Neural crest cell (in vitro differentiated cells): ENCODE data around the gene ZCCHC14. TPM values are rescaled to one million over a fixed set of nuclear protein-coding genes. Genes with fewer than 3 reads are reported as not detected.

Experiments
- DNase-seq: peaks from one replicate; pipeline ENCODE4 v3.0.0; 2021; ENCODE audit warnings: low read depth, mixed read lengths, low spot score
- H3K27ac Mint-ChIP-seq: one replicate; pipeline ENCODE4 v1.8.0; 2021; ENCODE audit warnings: mild to moderate bottlenecking, mixed read lengths; ENCODE audit not compliant: unreplicated experiment
- H3K27me3 Mint-ChIP-seq: 2 replicates; pipeline ENCODE4 v1.8.0; 2021; ENCODE audit warnings: low read depth, mild to moderate bottlenecking, mixed read lengths
- H3K36me3 Mint-ChIP-seq: 2 replicates; pipeline ENCODE4 v1.8.0; 2021; ENCODE audit warnings: low read depth, mild to moderate bottlenecking, mixed read lengths
- H3K4me1 Mint-ChIP-seq: 2 replicates; pipeline ENCODE4 v1.8.0; 2021; ENCODE audit warnings: mixed read lengths
- H3K4me3 Mint-ChIP-seq: one replicate; pipeline ENCODE4 v1.8.0; 2021; ENCODE audit warnings: mild to moderate bottlenecking, mixed read lengths
- H3K9me3 Mint-ChIP-seq: 2 replicates; pipeline ENCODE4 v1.8.0; 2021; ENCODE audit warnings: mixed read lengths
- total RNA-seq: library from RNA; stranded (reverse); gene quantifications from 2 replicates; pipeline ENCODE4 v1.2.1, GENCODE V29; 2021
- TF ChIP-seq, protein P1 (sequence below): fragments of 200-600 bp; sonication (generic); conservative IDR thresholded peaks from 2 replicates; pipeline ENCODE4 v1.5.0; 2021; ENCODE audit warnings: antibody characterized with exemption, mild to moderate bottlenecking

ZCCHC14 gene
- total RNA-seq, 1 donor from 2014 or later, result 45.5 TPM

DNA sequence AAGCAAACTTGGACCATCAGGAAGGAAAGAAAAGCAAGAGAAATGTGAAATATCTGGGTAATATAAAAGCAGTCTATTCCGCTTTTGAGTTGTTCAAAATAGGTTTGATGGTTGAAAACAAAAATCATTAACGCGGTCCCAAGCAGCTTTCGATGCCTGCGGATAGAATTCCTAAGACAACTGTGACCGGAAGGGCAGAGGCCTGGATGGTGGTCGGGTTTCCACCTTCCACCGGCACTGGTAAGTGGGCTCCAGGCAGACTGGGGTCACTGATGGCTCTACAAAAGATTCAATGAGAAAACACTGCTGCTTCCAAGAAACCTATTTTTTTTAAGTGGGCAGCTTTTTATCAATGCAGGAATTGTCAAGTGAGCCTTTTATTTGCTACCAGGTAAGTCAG lies 49.8 kb downstream of the ZCCHC14 start:
- H3K36me3 Mint-ChIP-seq, result peaks cover 32% of the 10 kb centered on the region
- no peak overlapping the region for H3K27ac Mint-ChIP-seq
- H3K4me1 Mint-ChIP-seq, result no peaks in the 10 kb centered on the region
- no peaks in the 10 kb centered on the region for H3K27me3 Mint-ChIP-seq
- no peak overlapping the region for H3K4me3 Mint-ChIP-seq
- DNase-seq, result no peak
- peaks cover 3% of the 10 kb centered on the region for H3K9me3 Mint-ChIP-seq
- TF ChIP-seq, protein P1, sequence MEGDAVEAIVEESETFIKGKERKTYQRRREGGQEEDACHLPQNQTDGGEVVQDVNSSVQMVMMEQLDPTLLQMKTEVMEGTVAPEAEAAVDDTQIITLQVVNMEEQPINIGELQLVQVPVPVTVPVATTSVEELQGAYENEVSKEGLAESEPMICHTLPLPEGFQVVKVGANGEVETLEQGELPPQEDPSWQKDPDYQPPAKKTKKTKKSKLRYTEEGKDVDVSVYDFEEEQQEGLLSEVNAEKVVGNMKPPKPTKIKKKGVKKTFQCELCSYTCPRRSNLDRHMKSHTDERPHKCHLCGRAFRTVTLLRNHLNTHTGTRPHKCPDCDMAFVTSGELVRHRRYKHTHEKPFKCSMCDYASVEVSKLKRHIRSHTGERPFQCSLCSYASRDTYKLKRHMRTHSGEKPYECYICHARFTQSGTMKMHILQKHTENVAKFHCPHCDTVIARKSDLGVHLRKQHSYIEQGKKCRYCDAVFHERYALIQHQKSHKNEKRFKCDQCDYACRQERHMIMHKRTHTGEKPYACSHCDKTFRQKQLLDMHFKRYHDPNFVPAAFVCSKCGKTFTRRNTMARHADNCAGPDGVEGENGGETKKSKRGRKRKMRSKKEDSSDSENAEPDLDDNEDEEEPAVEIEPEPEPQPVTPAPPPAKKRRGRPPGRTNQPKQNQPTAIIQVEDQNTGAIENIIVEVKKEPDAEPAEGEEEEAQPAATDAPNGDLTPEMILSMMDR, result no peak

- peaks cover 3% of the 10 kb centered on the region for H3K9me3 Mint-ChIP-seq
- DNase-seq, result no peak
- H3K36me3 Mint-ChIP-seq, result peaks cover 28% of the 10 kb centered on the region
- no peak overlapping the region for H3K27ac Mint-ChIP-seq
- TF ChIP-seq, protein P1, result no peak
- no peaks in the 10 kb centered on the region for H3K27me3 Mint-ChIP-seq
- no peaks in the 10 kb centered on the region for H3K4me1 Mint-ChIP-seq
- H3K4me3 Mint-ChIP-seq, result no peak overlapping the region
These were observed 50.2 kb downstream of the ZCCHC14 start for GRCh38 chr16:87442581-87442966.

- Mint-ChIP-seq H3K4me3 (no peak overlapping the region), H3K27ac (no peak overlapping the region), H3K27me3 (no peaks in the 10 kb centered on the region)
These were observed 50.8 kb downstream of the ZCCHC14 start for GRCh38 chr16:87441886-87442580.

DNA sequence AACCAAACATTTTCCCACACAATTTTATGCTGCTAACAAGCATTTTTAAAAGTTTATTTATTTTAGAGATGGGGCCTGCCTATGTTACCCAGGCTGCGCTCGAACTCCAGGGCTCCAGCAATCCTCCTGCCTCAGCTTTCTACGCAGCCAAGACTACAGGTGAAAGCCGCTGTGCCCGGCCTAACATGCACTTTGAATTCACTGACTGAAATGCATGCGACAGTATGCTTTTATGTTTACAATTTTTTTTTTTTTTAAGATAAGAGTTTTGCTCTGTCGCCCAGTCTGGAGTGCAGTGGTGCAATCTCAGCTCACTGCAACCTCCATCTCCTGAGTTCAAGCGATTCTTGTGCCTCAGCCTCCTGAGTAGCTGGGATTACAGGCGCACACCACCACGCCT lies 52.9 kb downstream of the ZCCHC14 start:
- H3K4me1 Mint-ChIP-seq, result peaks cover 6% of the 10 kb centered on the region
- peaks cover 20% of the 10 kb centered on the region for H3K36me3 Mint-ChIP-seq
- no peak overlapping the region for H3K27ac Mint-ChIP-seq
- H3K9me3 Mint-ChIP-seq, result no peaks in the 10 kb centered on the region
- H3K4me3 Mint-ChIP-seq, result no peak overlapping the region
- DNase-seq, result no peak
- no peaks in the 10 kb centered on the region for H3K27me3 Mint-ChIP-seq
- TF ChIP-seq, protein P1, result no peak

More at GRCh38 chr16:87441886-87442580, 50.8 kb downstream of the ZCCHC14 start:
- peaks cover 27% of the 10 kb centered on the region for H3K36me3 Mint-ChIP-seq
- H3K4me1 Mint-ChIP-seq, result no peaks in the 10 kb centered on the region
- DNase-seq, result no peak
- TF ChIP-seq, protein P1, result no peak
- peaks cover 3% of the 10 kb centered on the region for H3K9me3 Mint-ChIP-seq

- Mint-ChIP-seq H3K27ac (no peak overlapping the region), H3K27me3 (no peaks in the 10 kb centered on the region), H3K4me3 (no peak overlapping the region), H3K4me1 (peaks cover 6% of the 10 kb centered on the region), H3K36me3 (peaks cover 11% of the 10 kb centered on the region), H3K9me3 (no peaks in the 10 kb centered on the region)
- TF ChIP-seq, protein P1, result no peak
- no peak for DNase-seq
These were observed 54.2 kb downstream of the ZCCHC14 start for GRCh38 chr16:87438611-87438985.
